Activated naive CD8-positive, alpha-beta T cell treated with anti-CD3 and anti-CD28 coated beads, Interleukin-2, amount 10 ng/mL, durations not matched to agents 7 days and 5 days (primary cell): ENCODE results near the gene STX3. TPM values are rescaled to one million over a fixed set of nuclear protein-coding genes. Genes with fewer than 3 reads are reported as not detected.
"Not testable (repeated sequence)": the region's sequence is repeated elsewhere in the genome, so short reads cannot be mapped to it uniquely, and the experiment has no call there.

Experiments used
- ATAC-seq: fragments of 150-1000 bp; cut with Tn5 transposase; one replicate; pipeline ENCODE4 v1.10.0; 2021; ENCODE audit warnings: low read depth, moderate library complexity
- POLR2A ChIA-PET: fragments of 350-600 bp; sonication (Branson Sonifier 250); formaldehyde crosslinking; loops from one replicate; lab custom pipeline; 2021; ENCODE audit warnings: antibody characterized with exemption; lab: Charles Lee
- DNase-seq: peaks from one replicate; pipeline ENCODE4 v3.0.0; 2021
- H3K27ac Mint-ChIP-seq: one replicate; pipeline ENCODE4 v1.8.0; 2022; ENCODE audit warnings: mild to moderate bottlenecking, mixed read lengths
- H3K27me3 Mint-ChIP-seq: one replicate; pipeline ENCODE4 v1.8.0; 2022; ENCODE audit warnings: mild to moderate bottlenecking, moderate library complexity, mixed read lengths
- H3K36me3 Mint-ChIP-seq: one replicate; pipeline ENCODE4 v1.8.0; 2021; ENCODE audit warnings: mild to moderate bottlenecking, mixed read lengths
- H3K4me1 Mint-ChIP-seq: one replicate; pipeline ENCODE4 v1.8.0; 2021; ENCODE audit warnings: mixed read lengths
- H3K4me3 Mint-ChIP-seq: one replicate; pipeline ENCODE4 v1.8.0; 2022; ENCODE audit warnings: mild to moderate bottlenecking, moderate library complexity, mixed read lengths
- H3K9me3 Mint-ChIP-seq: one replicate; pipeline ENCODE4 v1.8.0; 2021; ENCODE audit warnings: mixed read lengths
- total RNA-seq, 2 experiments: library from RNA; stranded (reverse); gene quantifications; one replicate each; pipeline ENCODE4 v1.2.3, GENCODE V29; 2021

STX3 gene
- total RNA-seq, 2 experiments from 2014 or later, result 73.7 to 79.2 TPM

- Mint-ChIP-seq H3K36me3 (no peaks in the 10 kb centered on the region), H3K4me1 (peaks cover 3% of the 10 kb centered on the region), H3K27ac (no peak overlapping the region), H3K27me3 (no peaks in the 10 kb centered on the region), H3K4me3 (no peak overlapping the region), H3K9me3 (no peaks in the 10 kb centered on the region)
- POLR2A ChIA-PET, result no interaction called here
- ATAC-seq (no peak), DNase-seq (no peak)
These were observed 78.4 kb downstream of the STX3 start for GRCh38 chr11:59833602-59834001.

DNA sequence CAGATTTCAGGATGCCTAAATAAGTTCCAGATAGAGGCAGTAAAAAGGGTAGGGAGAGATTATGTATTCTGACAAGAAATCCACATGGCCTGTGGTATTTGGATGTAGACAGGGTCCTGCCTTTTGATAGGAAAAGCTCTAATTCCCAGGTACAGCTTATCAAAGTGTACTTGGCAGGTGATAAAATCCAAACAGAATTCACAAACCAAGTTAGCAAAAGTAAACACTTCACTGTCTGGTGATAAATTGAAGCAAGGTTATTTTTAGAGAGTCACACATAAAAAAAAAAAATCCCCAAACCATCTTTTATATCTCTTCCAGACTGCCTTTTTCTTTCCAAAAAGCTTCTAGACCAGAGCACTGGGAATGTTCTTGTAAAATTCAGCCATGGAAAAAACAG, 84.4 kb downstream of the STX3 start:
- POLR2A ChIA-PET, result no interaction called here
- Mint-ChIP-seq H3K27me3 (no peaks in the 10 kb centered on the region), H3K4me1 (no peaks in the 10 kb centered on the region), H3K27ac (no peak overlapping the region), H3K9me3 (no peaks in the 10 kb centered on the region), H3K36me3 (no peaks in the 10 kb centered on the region), H3K4me3 (no peak overlapping the region)
- ATAC-seq (no peak), DNase-seq (no peak)

DNA sequence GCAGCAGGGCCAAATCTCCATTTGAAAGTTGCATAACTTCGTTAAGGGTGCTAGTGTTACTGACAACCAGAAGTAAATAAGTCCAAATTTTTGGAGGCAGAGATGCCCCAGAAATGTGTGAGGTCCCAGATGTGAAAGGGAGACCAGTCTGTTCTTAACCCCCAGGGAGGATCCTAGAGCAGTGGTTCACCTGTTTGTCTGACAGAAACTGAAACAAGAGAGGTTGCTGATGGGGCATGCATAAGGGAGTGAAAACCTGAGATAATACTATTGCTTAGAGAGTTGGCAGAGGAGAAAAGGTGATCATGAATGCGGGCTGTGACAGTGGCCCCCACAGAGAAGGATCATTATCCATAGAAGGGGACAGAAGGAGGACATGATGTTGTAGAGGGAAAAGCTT, 86.3 kb downstream of the STX3 start:
- ATAC-seq (no peak), DNase-seq (no peak)
- peaks cover 6% of the 10 kb centered on the region for H3K27me3 Mint-ChIP-seq

GRCh38 chr11:59842316-59842715, 87.1 kb downstream of the STX3 start:
- no peak overlapping the region for H3K27ac Mint-ChIP-seq
- DNase-seq, result no peak
- ATAC-seq, result no peak
- no peaks in the 10 kb centered on the region for H3K9me3 Mint-ChIP-seq
- peaks cover 8% of the 10 kb centered on the region for H3K27me3 Mint-ChIP-seq
- POLR2A ChIA-PET, result no interaction called here
- no peaks in the 10 kb centered on the region for H3K4me1 Mint-ChIP-seq
- no peaks in the 10 kb centered on the region for H3K36me3 Mint-ChIP-seq
- H3K4me3 Mint-ChIP-seq, result no peak overlapping the region

More for the DNA sequence above, 86.3 kb downstream of the STX3 start:
- no peak overlapping the region for H3K4me3 Mint-ChIP-seq
- no peak overlapping the region for H3K27ac Mint-ChIP-seq
- H3K9me3 Mint-ChIP-seq, result no peaks in the 10 kb centered on the region
- POLR2A ChIA-PET, result no interaction called here
- H3K36me3 Mint-ChIP-seq, result no peaks in the 10 kb centered on the region
- no peaks in the 10 kb centered on the region for H3K4me1 Mint-ChIP-seq

DNA sequence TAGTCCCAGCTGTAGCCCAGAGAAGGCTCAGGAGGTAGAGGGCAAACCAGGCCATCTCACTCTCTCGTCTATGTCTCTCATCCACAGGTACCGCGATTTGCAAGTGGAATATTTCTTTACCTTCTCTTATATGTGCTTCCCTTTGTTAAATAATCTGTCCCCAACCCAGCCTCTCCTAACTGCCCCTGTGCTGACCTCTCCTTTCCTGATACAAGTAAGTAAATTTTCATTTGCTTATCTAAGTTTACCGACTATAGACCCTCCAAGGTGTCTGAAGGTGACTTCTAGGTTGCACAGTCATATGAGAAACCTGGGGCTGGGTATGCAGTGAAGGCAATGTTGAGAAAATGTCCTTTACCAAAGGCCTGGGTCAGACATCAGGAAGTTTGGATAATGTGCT, 90.2 kb downstream of the STX3 start, which contains the start of gene CBLIF:
CBLIF (minus strand) TSS at position 101 of the 400 bp plus-strand sequence; CDS start at position 55, 46 bp downstream.
- POLR2A ChIA-PET, result no interaction called here
- peaks cover 1% of the 10 kb centered on the region for H3K9me3 Mint-ChIP-seq
- no peak within 1 kb of the TSS for H3K27ac Mint-ChIP-seq
- DNase-seq (no peak), ATAC-seq (no peak)
- H3K4me1 Mint-ChIP-seq, result no peaks in the 10 kb centered on the region
- H3K27me3 Mint-ChIP-seq, result peaks cover 10% of the 10 kb centered on the region
- H3K36me3 Mint-ChIP-seq, result no peaks in the 10 kb centered on the region
- no peak within 1 kb of the TSS for H3K4me3 Mint-ChIP-seq

GRCh38 chr11:59846556-59846955, 91.4 kb downstream of the STX3 start:
- H3K36me3 Mint-ChIP-seq, result no peaks in the 10 kb centered on the region
- no peak overlapping the region for H3K27ac Mint-ChIP-seq
- H3K27me3 Mint-ChIP-seq, result peaks cover 10% of the 10 kb centered on the region
- no peak overlapping the region for H3K4me3 Mint-ChIP-seq
- no peak for ATAC-seq
- peaks cover 3% of the 10 kb centered on the region for H3K9me3 Mint-ChIP-seq
- no peaks in the 10 kb centered on the region for H3K4me1 Mint-ChIP-seq
- DNase-seq, result no peak
- POLR2A ChIA-PET, result no interaction called here

GRCh38 chr11:59847626-59848025, 92.5 kb downstream of the STX3 start:
- Mint-ChIP-seq H3K9me3 (peaks cover 3% of the 10 kb centered on the region), H3K4me3 (no peak overlapping the region), H3K27ac (no peak overlapping the region), H3K36me3 (no peaks in the 10 kb centered on the region), H3K4me1 (no peaks in the 10 kb centered on the region), H3K27me3 (peaks cover 10% of the 10 kb centered on the region)
- DNase-seq (no peak), ATAC-seq (no peak)
- POLR2A ChIA-PET, result no interaction called here

GRCh38 chr11:59848439-59848838, 93.3 kb downstream of the STX3 start:
- H3K27ac Mint-ChIP-seq, H3K36me3 Mint-ChIP-seq, H3K9me3 Mint-ChIP-seq, ATAC-seq, POLR2A ChIA-PET, H3K4me3 Mint-ChIP-seq, H3K4me1 Mint-ChIP-seq, DNase-seq: not testable (repeated sequence)
- H3K27me3 Mint-ChIP-seq, result peaks cover 12% of the 10 kb centered on the region

DNA sequence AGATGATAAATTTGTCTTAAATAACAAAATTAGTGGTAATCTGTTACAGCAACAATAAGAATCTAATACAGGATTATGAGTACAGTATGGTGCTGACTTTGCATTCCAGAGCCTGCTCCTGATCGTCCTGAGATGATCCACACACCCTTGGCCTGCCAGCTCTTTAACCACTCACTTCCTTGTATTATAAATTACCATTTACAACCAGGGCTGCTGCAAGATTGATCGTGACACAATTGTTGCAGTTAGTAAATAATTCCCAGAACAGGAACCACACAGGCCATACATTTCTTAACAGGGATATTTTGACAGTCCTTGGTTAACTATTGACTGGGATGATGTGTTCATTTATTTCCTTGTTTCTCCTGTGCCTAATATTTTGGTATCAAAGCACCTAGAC, 94.0 kb downstream of the STX3 start:
- Mint-ChIP-seq H3K27ac (peak overlapping the region; percentile 36), H3K4me3 (no peak overlapping the region), H3K4me1 (no peaks in the 10 kb centered on the region), H3K36me3 (no peaks in the 10 kb centered on the region), H3K27me3 (peaks cover 13% of the 10 kb centered on the region), H3K9me3 (peaks cover 3% of the 10 kb centered on the region)
- POLR2A ChIA-PET, result no interaction called here
- DNase-seq (no peak), ATAC-seq (no peak)

GRCh38 chr11:59849551-59849950, 94.4 kb downstream of the STX3 start:
- peaks cover 15% of the 10 kb centered on the region for H3K27me3 Mint-ChIP-seq
- DNase-seq, H3K4me1 Mint-ChIP-seq, H3K9me3 Mint-ChIP-seq, H3K4me3 Mint-ChIP-seq, H3K36me3 Mint-ChIP-seq, POLR2A ChIA-PET, ATAC-seq: not testable (repeated sequence)
- peak overlapping the region; percentile 36 for H3K27ac Mint-ChIP-seq

DNA sequence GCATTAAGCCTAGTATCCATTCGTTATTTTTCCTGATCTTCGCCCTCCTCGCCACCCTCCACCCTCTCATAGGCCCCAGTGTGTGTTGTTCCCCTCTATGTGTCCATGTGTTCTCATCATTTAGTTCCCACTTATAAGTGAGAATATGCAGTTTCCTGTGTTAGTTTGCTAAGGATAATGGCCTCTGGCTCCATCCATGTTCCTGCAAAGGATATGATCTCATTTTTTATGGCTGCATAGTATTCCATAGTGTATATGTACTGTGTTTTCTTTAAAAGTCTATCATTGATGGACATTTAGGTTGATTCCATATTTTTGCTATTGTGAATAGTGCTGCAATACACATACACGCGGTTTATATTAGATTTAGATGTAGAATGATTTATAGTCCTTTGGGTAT, 96.2 kb downstream of the STX3 start:
- H3K27ac Mint-ChIP-seq, H3K9me3 Mint-ChIP-seq, POLR2A ChIA-PET, H3K4me3 Mint-ChIP-seq, H3K36me3 Mint-ChIP-seq, DNase-seq, ATAC-seq, H3K4me1 Mint-ChIP-seq: not testable (repeated sequence)
- H3K27me3 Mint-ChIP-seq, result peaks cover 13% of the 10 kb centered on the region

- no peak for ATAC-seq
- H3K27ac Mint-ChIP-seq, result no peak overlapping the region
- no peak overlapping the region for H3K4me3 Mint-ChIP-seq
- H3K9me3 Mint-ChIP-seq, result peaks cover 1% of the 10 kb centered on the region
- no peak for DNase-seq
- peaks cover 10% of the 10 kb centered on the region for H3K4me1 Mint-ChIP-seq
- H3K36me3 Mint-ChIP-seq, result no peaks in the 10 kb centered on the region
- POLR2A ChIA-PET, result no interaction called here
- peaks cover 8% of the 10 kb centered on the region for H3K27me3 Mint-ChIP-seq
These were observed 99.7 kb downstream of the STX3 start for GRCh38 chr11:59854871-59855270.
